ENCODE results near the gene ABCA13.

ABCA13 gene

DNA sequence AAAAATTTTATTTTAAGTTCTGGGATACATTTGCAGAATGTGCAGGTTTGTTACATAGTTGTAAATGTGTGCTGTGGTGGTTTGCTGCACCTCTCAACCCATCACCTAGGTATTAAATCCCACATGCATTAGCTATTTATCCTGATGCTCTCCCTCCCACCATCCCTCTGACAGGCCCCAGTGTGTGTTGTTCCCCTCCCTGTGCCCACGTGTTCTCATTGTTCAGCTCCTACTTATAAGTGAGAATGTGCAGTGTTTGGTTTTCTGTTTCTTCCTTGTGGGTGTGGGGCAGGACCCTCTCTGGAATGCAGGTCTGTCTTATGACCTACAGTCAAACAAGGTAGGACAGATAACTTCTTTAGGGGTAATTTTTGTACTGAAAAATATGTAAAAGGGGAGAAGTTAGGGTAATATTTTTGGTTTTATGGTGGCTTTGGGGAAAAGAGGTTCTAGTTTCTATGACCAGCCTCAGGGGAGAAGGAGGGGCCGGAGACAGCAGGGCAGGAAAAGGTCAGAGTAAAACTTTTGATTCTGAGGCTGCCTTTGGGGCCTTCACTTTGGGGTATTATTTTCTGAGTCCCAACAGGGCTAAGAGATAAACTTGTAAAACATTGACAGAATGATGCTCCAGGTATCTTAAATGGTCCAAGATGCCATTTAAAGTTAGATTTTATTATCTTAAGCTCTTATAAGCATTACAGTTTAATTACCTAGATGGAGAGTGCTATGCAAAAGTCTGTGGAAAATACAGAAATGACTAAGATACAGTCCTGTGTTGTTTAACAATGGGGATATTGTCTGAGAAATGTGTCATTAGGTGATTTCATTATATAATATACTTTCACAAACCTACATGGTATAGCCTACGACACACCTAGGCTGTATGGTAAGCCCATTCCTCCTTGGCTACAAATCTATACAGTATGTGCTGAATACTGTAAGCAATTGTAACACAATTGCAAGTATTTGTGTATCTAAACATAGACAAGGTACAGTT, 354.8 kb downstream of the ABCA13 start:
- no peak for DNase-seq (ENCODE audit: low spot score)

- DNase-seq (ENCODE audit: low spot score): no peak
These were observed 357.4 kb downstream of the ABCA13 start for GRCh38 chr7:48528646-48529045.

DNA sequence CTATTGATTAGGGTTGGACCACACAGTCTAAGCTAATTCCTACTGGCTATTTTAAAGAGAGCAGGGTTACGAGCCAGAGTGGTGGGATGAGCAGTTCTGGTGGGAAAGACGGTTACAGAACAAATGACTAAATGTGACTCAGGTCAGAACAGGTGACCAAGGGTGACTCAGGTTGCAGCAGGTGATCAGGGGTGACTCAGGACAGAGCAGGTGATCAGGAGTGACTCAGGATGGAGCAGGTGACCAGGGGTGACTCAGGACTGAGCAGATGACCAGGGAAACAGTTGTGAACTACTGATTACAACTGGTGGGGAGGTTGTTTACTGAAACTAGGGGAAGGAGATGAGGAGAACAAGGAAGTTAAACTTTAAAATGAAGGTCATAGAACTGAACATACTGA, 366.3 kb downstream of the ABCA13 start:
- DNase-seq (ENCODE audit: low spot score): no peak

- DNase-seq (ENCODE audit: low spot score): no peak
These were observed 369.5 kb downstream of the ABCA13 start for GRCh38 chr7:48540746-48541145.

DNA sequence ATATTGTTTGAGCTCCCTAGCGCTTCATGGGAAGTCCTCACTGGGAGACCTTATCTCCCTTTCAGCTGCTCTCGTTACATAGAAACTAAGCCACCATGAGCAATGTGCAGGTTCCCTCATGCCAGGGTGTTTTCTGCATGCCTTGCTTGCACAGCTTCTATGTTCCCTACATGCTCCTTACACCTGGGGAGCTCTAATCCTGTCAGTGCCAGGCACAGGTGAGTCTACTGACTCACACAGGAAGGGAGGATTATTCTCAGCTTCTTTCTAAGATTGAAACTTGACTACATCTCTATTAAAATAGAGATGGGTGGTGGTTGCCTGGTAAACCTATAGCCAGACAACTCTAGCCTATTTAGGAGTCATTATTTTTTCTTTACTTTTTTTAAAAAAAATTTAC, 377.4 kb downstream of the ABCA13 start:
- no peak for DNase-seq (ENCODE audit: low spot score)

GRCh38 chr7:48551652-48552051, 380.4 kb downstream of the ABCA13 start:
- no peak for DNase-seq (ENCODE audit: low spot score)

GRCh38 chr7:48563334-48563733, 392.1 kb downstream of the ABCA13 start:
- DNase-seq (ENCODE audit: low spot score): no peak

GRCh38 chr7:48575516-48575915, 404.3 kb downstream of the ABCA13 start:
- DNase-seq (ENCODE audit: low spot score): no peak

- no peak for DNase-seq (ENCODE audit: low spot score)
These were observed 416.2 kb downstream of the ABCA13 start for GRCh38 chr7:48587475-48587874.

DNA sequence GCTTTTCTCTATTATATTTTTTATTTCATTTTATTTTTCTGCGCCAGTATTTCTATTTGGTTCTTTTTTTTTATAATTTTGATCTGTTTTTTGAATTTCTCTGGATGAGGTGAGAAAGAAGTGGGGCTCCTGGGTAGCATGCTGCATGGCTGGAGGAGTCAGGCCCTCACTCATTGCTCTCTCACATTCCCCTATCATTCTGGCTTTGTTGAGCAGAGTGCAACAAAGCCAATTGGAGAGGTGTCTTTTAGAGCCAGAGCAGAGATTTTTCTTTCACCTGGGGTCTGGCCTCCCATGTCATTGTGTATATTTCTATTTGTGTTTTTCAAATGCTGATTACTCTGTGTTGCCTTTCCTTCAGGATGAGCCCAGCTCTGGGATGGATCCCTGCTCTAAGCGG, 423.1 kb downstream of the ABCA13 start:
- DNase-seq (ENCODE audit: low spot score): no peak

DNA sequence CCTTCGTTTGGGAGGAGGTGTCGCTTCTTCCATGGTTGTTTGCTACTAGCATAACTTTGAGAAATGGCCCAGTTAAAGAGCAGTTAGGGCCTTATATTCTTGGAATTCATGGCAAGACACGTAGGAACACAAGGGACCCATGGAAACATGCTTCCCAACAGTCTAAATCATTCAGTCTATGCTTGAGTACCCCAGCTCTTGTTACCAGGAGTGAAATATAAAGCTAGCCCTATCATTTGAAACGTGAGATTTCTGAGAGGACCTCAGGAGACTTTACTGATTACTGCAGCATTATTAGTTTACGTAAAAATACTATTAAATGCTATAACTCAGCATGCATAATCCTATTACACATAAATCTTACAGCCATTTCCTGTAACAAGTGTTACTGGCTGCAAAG, 424.5 kb downstream of the ABCA13 start:
- DNase-seq (ENCODE audit: low spot score): no peak

DNA sequence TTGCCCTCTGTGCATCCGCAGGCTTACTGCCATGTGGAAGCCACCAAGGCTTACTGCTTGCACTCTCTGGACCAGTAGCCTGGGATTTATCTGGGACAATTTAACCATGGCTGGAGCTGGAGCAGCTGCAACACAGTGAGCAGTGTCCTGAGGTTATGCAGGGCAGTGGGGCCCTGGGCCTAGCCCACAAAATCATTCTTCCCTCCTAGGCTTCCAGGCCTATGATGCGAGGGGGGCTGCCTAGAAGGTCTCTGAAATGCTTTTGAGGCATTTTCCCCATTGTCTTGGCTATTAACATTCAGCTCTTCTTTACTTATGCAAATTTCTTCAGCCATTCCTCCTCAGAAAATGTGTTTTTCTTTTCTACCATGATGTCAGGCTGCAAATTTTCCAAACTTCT, 439.4 kb downstream of the ABCA13 start:
- no peak for DNase-seq (ENCODE audit: low spot score)

DNA sequence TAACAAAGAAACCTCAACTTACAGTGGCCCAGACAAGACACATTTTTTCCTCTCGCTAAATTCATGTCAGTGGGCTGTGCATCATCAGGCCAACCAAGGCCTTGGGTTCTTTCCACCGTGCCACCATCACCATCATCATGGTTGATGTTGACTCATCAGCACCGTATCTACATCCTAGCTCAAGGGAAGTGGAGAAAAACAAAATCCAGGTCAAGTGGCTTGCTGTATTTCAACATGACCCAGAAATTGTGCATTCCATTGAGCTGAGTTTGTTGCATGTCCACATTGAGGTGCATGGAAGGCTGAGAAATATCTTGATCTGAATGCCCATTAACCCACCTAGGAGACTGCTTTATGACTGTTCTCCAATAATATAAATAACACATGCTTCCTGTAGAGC, 440.7 kb downstream of the ABCA13 start:
- no peak for DNase-seq (ENCODE audit: low spot score)

GRCh38 chr7:48617508-48617907, 446.2 kb downstream of the ABCA13 start:
- DNase-seq (ENCODE audit: low spot score): no peak

- no peak for DNase-seq (ENCODE audit: low spot score)
These were observed 446.7 kb downstream of the ABCA13 start for GRCh38 chr7:48617993-48618392.

- no peak for DNase-seq (ENCODE audit: low spot score)
These were observed 449.8 kb downstream of the ABCA13 start for GRCh38 chr7:48621076-48621475.

- no peak for DNase-seq (ENCODE audit: low spot score)
These were observed 455.9 kb downstream of the ABCA13 start for GRCh38 chr7:48627164-48627563.

DNA sequence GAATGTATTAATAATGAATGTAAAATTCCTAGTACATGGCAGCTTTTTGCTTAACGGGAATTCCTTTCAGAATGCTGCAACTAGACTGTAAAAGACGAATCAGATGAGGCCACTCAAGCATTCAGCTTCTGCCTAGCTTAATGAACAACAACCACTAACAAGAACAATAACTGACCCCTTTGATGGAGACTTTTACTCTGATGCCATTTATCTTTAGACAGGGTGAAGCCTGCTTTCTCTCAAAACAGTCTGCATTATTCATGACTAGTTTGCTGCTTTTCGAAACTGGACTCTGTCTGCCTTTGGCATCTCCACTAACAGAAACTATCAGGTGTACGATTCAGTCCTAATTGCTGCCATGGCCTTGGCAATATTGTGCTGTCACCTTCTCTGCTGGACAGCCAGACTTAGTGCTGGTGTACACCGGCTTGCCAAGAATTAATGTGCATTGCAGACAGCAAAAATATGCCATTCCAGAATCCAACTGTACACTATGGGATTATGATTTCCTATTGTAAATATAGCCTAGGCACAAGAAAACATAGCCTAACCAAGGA, 457.6 kb downstream of the ABCA13 start:
- DNase-seq (ENCODE audit: low spot score): no peak

DNA sequence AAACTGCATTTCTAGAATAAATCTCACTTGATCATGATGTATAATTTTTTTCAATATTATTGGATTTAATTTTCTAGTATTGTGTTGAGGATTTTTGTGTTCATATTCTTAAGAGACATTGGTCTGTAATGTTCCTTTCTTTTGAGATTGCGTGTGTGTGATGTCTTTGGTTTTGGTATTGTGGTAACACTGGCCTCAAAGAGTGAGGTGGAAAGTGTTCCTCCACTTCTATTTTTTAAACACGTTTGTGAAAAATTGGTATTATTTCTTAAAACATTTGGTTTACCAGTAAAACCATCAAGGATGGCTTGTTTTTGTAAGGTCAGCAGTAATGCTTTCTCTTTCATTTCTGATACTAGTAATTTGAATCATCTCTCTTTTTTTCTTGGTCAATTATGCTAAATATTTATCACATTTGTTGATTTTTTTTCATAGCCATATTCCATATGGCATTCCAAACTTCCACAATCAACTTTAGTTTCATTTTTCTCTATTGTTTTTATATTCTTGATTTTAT, 462.9 kb downstream of the ABCA13 start:
- no peak for DNase-seq (ENCODE audit: low spot score)

DNA sequence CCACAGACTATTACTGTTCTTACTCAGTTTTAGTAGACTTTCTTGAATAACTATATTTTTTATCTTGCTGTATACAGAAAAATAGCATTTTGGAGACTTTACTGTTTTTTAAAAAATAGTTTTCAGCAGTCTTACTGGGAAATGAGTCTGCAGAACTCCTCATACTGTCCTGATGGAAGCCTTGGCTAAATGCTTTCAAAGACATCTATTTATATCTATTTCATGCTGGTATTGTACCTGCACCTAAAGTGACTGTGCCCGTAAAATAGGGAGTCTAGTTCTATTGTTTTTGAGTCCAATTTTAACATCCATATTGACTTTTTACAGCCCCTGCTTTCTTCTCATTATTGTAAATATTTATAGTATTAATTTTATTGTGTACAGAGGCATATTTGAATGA, 464.5 kb downstream of the ABCA13 start:
- no peak for DNase-seq (ENCODE audit: low spot score)

GRCh38 chr7:48636391-48637015, 465.2 kb downstream of the ABCA13 start:
- DNase-seq (ENCODE audit: low spot score): no peak

DNA sequence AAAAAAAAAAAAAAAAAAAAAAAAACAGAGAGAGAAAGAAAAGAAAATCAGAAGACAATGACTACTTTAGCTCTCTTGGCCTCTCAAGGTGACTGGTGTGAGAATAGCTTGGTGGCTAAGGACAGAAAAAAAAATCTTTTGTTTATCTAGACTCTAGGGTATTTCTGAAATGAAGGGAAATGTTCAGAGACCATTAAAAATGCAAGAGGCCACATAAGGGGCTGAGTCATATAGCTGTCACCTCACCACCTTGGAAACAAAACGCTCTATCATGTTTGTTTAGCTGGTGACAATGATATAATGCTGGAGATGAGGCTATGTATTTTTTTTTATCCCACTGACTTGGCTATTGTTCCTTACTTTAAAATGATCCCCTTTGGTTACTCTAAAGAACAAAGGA, 466.1 kb downstream of the ABCA13 start:
- no peak for DNase-seq (ENCODE audit: low spot score)

DNA sequence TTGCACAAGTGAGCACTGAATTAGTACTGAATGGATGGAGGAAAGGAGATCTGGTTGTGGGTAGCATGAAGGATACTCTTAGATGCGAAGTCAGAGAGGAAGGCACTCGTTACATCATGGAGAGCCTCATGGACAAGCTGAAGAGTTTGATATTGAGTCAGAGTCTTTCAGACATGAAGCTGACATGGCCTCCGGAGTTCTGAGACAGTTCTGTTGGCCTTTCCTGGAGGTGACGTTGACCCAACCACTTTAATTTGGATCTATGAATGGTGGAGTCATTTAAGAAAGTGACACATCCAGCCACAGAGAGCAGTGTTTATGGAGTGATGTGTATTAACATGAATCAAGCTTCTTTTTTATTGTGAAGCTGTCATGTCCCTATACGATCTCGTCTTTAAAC, 466.8 kb downstream of the ABCA13 start:
- no peak for DNase-seq (ENCODE audit: low spot score)

All from Ammon's horn (tissue), 1 donor.